Glomerular endothelial cell (primary cell): ENCODE data around the gene HEPN1. TPM values are rescaled to one million over a fixed set of nuclear protein-coding genes. Genes with fewer than 3 reads are reported as not detected.

Experiments used
- DNase-seq: peaks from one replicate; pipeline ENCODE4 v3.0.0-alpha.2; 2011; ENCODE audit warnings: low read depth, low spot score; ENCODE audit errors: extremely low read depth
- total RNA-seq: library from RNA; depleted of rRNA; stranded (reverse); fragments of >200 nt; gene quantifications from 2 replicates; pipeline ENCODE4 v1.2.3, GENCODE V29; 2015

Gene HEPN1
- total RNA-seq, 1 donor from 2014 or later, result 0.18 TPM

DNA sequence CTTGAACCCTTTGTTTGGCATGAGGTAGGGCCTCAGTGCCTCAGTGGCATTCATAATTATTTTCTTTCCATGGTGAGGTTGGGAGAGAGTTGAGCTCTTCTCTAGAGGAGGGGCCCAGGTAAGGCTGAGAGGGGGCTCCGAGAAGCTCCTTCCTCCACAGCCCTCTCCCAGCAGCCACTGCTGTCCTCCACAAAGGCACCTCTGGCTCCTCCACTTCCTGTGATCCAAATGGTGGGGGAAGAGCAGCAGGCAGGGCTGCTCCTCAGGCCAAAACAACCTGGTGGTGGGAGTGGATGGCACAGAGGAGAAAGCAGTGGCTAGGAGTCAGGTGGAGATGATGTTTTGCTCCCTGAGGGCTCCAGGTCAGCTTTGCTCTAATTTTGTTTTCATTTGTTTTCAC, 34.7 kb upstream of the HEPN1 start:
- DNase-seq, result no peak

GRCh38 chr11:124884869-124885479, 34.1 kb upstream of the HEPN1 start:
- DNase-seq, result no peak

- DNase-seq, result no peak
Measured at GRCh38 chr11:124886476-124886875, 32.6 kb upstream of the HEPN1 start.

DNA sequence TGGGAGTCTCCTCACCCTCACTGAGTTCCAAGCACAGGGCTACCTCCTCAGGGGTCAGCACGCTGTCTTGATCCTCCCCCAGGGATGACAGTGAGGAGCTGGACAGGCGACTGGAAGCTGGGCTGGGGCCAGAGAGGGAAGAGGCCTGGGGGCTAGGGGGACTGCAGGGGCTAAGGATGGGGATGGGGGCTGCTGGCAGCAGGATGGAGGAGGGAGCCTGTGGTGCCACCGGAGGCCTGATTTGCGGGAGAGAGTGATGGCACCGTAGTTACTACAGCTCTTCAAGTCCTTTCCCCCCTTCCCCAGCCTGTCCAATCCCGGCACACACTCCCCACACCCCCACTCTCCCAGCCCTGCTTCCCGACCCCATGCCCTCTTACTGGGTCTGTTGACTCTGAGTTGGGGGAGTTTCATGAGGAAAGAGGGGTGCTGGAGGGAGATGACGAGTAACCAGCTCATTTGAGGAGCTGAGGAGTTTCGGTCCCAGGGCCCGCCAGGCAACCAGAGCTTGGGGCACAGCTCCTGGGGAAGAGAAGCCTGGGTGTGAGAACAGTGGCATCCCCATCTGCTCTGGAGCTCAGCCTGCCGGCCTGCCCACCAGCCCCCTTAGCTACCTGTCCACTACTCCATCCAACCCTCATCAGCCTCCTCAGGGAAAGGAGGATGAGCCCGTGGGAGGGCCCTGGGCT, 31.9 kb upstream of the HEPN1 start:
- no peak for DNase-seq

- no peak for DNase-seq
Measured at GRCh38 chr11:124887667-124888013, 31.4 kb upstream of the HEPN1 start.

DNA sequence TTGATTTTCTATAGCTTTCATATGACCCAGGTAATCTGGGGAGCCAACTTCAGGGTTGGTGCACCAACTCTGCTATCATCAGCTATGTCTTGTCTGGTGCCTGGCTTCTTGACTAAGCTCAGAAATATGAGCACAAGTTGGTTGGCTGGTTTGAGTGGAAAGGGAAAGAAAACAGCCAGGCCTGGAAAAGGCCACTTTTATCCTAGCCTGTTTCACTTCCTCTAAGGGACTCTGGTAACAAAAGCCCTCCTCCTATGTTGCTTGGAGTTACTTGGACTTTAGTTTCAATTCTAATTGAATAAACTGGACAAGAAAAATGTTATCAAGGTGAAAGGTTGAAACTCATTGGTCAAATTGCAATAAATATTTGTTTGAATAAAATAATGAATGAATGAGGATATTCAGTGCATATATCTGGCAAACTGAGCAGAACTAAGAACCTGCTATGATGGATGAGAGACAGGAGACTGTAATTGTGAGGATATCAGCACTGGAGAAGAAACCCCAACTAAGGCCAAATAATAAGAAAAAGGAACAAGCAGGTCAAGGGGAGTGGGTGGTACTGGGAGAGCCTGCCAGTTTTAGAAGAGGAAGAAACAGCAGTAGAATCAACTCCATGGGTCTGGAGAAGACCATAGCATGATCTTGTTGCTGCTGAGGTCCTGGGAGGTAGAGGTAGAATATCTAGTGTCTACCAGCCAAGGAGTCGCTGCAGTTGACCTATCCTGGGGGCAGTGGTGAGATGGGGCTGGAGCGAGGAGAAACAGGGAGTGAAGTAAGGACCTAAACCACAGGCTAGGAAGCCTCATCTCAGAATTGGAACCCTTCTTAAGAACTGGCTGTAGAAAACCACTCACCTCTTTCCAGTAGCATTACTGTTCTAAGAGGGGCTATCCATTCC, 29.6 kb upstream of the HEPN1 start:
- no peak for DNase-seq

DNA sequence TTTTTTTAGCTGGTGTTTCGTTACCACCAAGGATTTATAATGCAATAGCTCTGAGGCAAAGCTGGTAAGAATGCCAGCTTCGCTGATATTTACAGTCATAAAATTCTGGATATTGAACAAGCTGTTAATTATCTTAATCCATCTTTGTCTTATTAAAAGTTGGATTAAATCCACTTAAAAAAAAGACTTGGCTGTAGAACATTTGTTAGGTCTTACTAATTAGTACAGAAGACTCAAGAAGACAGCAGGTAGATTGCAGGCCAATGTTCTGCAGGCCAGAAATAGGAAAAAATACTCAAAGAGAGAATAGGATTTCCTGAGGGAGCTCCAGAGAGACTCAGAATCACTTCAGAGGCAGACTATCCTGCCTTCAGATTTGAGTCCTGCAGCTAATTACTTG, 28.9 kb upstream of the HEPN1 start:
- no peak for DNase-seq

- no peak for DNase-seq
Measured at GRCh38 chr11:124890683-124891372, 28.2 kb upstream of the HEPN1 start.

DNA sequence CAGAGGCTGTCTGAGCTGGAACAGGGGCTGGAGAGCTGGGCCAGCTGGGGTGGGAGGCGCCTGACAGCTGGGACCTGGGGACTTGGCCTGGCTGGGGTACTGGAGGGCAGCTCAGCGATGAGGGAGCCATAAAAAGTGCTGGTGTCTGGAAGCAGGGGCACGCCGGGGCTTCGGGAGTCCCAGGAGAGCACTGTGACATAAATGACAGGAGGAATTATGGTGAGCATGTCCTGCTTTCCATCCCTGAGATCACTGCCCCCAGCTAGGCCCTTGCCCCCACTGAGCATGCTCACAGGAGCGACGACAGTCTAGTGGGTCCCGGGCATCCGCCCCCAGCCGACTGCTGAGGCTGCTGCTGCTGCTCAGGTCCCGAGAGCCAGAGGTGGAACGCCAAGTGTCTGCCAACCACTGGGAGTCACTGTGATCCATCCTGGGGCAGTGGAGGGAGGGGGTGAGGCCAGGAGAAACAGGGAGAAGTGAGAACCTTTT, 27.6 kb upstream of the HEPN1 start:
- DNase-seq, result no peak

DNA sequence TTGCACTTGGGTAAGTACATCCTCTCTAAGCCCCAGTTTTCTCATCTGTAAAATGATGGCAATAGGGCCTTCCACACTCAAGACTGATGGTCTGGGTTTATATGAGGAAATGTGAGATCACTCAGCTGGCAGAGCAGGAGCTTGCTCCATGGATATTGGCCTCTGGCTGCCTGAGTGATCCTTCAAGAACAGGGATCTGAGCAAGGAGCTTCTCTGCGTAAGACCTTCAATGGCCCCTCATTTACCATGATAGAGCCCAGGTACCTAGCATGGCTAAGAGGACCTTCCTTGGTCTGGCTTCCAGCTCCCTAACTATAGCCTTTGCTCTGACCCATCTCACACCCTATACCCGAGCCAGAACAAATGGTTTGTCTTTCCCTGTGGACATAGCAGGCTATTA, 26.9 kb upstream of the HEPN1 start:
- no peak for DNase-seq

- no peak for DNase-seq
Measured at GRCh38 chr11:124892750-124893454, 26.1 kb upstream of the HEPN1 start.

GRCh38 chr11:124893781-124894401, 25.2 kb upstream of the HEPN1 start:
- DNase-seq, result no peak

DNA sequence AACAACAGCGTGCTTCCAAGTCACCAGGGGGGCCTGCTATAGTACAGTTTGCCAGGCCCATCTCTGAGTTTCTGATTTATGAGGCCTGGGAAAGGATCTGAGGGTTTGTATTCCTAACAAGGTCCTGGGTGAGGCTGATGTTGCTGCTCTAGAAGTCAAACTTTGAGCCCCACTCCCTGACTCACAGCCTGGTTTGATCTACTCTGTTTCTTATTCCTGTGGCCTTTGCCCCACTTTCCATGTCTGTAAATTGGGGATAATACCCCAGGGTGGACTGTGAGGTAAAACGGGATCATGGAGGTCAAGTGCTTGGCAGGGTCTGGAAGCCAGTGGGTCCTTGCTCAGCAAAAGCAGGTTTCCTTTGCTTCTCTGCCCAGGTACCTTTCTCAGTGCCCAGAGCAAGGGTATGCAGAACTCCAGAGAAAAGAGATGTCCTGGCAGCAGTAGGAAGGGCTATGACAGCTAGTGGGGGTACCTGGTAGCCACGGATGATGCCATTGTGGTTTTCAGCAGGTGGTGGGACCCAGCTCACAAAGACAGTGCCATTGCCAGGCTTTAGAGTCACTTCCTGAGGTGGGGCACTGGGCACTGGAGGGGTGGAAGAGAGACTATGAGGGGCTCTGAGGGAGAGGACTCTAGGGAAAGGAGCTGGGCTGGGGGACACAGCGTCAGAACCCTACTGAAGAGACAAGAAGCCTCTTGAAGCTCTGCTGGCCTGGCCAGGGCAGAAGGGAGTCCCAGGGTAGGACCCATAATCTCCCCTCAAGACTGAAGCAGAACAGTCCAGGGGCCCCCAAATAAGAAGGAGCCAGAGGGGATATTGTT, 24.2 kb upstream of the HEPN1 start:
- no peak for DNase-seq

DNA sequence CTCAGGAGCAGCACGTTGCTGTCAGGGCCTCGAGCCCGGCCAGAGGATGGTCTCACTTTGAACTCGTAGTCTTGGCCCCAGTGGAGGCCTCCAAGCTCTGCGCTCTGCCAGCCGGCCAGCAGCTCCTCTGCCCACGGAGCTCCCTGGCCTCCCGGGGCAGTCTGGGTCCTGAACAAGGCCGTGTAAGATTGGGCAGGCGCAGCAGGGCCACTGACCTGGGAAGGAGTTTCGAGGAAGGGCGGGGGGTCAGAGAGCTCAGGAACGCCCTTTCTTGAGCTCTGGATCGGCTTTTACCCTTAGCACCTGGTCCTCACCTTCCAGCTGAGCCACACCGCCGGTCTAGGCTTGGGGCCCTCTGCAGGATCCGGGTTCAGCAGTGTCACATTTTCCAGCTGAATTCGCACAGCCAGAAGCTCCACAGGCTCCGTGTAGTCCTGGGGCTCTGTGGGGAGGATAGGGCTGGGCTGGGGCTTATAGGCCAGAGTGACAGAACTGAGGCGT, 23.5 kb upstream of the HEPN1 start:
- no peak for DNase-seq

DNA sequence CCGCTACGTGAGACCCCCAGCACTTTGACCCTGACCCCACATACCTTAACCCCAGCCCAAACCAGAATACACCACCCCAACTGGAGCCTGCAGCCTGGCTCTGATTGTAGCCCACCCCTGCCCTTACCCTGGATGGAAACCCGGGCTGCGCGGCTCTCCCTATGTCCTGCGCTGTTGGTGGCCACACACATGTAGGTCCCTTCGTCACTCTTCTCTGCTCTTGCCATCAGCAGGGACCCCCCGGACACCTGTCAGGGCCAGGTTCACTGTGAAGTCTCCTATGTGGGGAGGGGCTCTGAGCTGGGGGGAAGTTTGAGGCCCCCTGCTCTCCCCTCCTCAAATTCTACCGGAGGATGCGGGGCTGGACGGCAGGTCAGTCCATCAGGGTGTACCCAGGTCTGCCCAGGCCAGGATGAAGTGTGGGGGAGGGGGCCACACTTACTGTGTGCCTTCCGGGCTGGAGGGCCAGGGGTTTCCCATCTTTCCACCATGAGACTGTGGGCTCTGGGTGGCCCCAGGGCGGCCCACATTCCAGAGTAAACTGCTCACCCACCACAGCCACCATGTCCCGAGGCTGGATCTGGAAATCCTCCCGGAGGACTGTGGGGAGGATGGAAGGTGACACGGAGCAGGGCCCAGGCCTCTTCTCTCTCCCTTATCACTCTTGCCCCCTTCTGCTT, 22.8 kb upstream of the HEPN1 start:
- DNase-seq, result no peak

- DNase-seq, result no peak
Measured at GRCh38 chr11:124896821-124897391, 22.1 kb upstream of the HEPN1 start.

DNA sequence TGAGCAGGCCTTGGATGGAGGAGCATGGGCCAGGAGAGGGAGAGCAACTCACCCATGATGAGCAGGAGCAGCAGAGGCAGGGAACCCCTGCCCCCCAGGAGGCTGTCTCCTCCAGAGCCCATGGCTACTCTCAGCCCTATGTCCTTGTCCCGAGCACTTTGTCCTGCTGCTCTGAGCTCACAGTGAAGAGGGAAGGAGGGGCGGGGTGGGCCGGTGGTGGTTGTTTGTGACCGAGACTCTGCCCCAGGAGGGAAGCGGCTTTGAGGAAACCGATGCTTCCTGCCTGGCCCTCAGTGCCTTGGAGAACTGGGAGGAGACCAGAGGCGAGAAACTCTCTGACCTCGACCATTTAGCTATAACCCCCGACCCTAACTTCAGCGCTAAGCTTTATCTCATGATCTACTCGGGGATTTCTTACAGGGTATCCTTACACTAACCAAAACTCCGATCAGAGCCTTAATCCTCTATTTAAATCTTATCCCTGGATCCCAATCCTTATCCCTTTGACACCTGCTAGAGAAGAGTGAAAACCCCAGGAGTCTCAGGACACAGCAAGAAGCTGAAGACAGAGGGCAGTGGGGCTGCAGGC, 21.3 kb upstream of the HEPN1 start, which contains the start of gene ROBO4:
Gene ROBO4 (minus strand): TSS at position 192 of the 589 bp plus-strand sequence. CDS start 70 bp downstream, at position 122.
- DNase-seq, result no peak
